Measurements from ENCODE around the gene TTLL12.

Gene TTLL12

GRCh38 chr22:43128116-43128515 lies 58.8 kb downstream of the TTLL12 start:
- DNase-seq (ENCODE audit: low read depth, low spot score): no peak

DNA sequence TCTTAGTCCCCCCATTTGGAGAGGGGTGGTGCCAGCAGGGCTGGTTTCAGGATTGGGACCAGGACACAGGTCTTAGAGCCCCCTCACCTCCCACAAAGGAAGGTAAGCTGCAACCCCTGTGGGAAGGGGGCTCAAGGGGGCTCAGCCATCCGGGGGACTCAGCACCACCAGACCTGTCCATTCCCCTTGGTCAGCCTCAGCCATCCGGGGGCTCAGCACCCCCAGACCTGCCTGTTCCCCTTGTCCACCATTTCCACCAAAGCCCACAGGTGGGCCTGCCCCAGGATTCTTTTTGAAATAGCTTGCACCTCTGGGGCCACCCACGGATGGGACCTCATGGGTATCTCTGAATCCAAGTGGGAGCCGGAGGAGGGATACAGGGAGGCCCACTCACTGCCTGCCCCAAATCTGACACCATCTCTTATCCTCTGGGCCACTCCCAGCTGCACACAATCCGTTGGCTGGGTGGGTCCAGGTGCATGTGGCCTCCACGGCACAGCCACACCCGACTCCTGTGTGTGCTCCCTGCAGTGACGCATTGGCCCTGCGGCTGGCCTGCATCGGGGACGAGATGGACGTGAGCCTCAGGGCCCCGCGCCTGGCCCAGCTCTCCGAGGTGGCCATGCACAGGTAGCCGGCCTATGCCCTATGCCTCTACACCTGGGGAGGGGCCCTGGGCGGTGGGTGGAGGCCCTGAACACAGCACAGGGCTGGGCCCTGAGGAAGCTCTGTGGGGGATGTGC lies 59.6 kb downstream of the TTLL12 start:
- no peak for DNase-seq (ENCODE audit: low read depth, low spot score)

GRCh38 chr22:43126501-43127165 lies 60.3 kb downstream of the TTLL12 start:
- no peak for DNase-seq (ENCODE audit: low read depth, low spot score)

- no peak for DNase-seq (ENCODE audit: low read depth, low spot score)
Observed at GRCh38 chr22:43118953-43119458, 67.9 kb downstream of the TTLL12 start.

GRCh38 chr22:43118024-43118849 lies 68.7 kb downstream of the TTLL12 start:
- DNase-seq (ENCODE audit: low read depth, low spot score): no peak

- no peak for DNase-seq (ENCODE audit: low read depth, low spot score)
Observed at GRCh38 chr22:43116932-43117331, 70.0 kb downstream of the TTLL12 start.
